CD4-positive, alpha-beta T cell (primary cell): ENCODE results near the gene RAB40C. TPM values are rescaled to one million over a fixed set of nuclear protein-coding genes. Genes with fewer than 3 reads are reported as not detected.
A peak's percentile ranks its signal among the peaks of the same experiment; 100 is the strongest.

Experiments used
- ATAC-seq: fragments of 200-7000 bp; cut with Tn5 transposase; one replicate; pipeline ENCODE4 v1.10.0; 2022; ENCODE audit warnings: mild to moderate bottlenecking; ENCODE audit not compliant: poor library complexity
- CTCF ChIA-PET: fragments of 350-600 bp; sonication (Branson Sonifier 250); formaldehyde crosslinking; loops from one replicate; lab custom pipeline; 2021; ENCODE audit warnings: antibody characterized with exemption, inconsistent platforms; lab: Charles Lee
- POLR2A ChIA-PET: fragments of 350-600 bp; sonication (Branson Sonifier 250); formaldehyde crosslinking; loops from one replicate; lab custom pipeline; 2021; ENCODE audit warnings: antibody characterized with exemption, inconsistent platforms; lab: Charles Lee
- DNase-seq, 14 experiments: peaks; one replicate each; pipeline ENCODE4 v3.0.0-alpha.2; 2013 to 2020; ENCODE audit warnings: mixed read lengths in 2 of 14
- H3K27ac ChIP-seq, 2 donors: one replicate each; pipeline versions ENCODE4 v1.5.1 to v1.7.0; 2013; ENCODE audit warnings: low read length in 2 of 2, low read depth in 1 of 2, mild to moderate bottlenecking in 1 of 2
- H3K27me3 ChIP-seq, 2 experiments: 1 replicate in 1 of 2; 2 replicates in 1 of 2; pipeline versions ENCODE4 v1.6.1 to v1.7.0; 2013; ENCODE audit warnings: low read length in 2 of 2, control low read depth in 1 of 2, mild to moderate bottlenecking in 1 of 2, moderate library complexity in 1 of 2; ENCODE audit not compliant: insufficient read depth in 2 of 2, control insufficient read depth in 1 of 2
- H3K36me3 ChIP-seq: one replicate; pipeline ENCODE4 v1.6.1; 2013; ENCODE audit warnings: low read length, control low read depth; ENCODE audit not compliant: insufficient read depth
- H3K4me1 ChIP-seq: one replicate; pipeline ENCODE4 v1.6.1; 2013; ENCODE audit warnings: low read length, control low read depth; ENCODE audit not compliant: insufficient read depth
- H3K4me3 ChIP-seq: one replicate; pipeline ENCODE4 v1.5.1; 2013; ENCODE audit warnings: mild to moderate bottlenecking, low read length, moderate library complexity
- H3K9me3 ChIP-seq, 2 experiments: 1 replicate in 1 of 2; 2 replicates in 1 of 2; pipeline versions ENCODE4 v1.6.1 to v1.7.0; 2013; ENCODE audit warnings: low read length in 2 of 2, mild to moderate bottlenecking in 2 of 2, control low read depth in 1 of 2, moderate library complexity in 1 of 2; ENCODE audit not compliant: control insufficient read depth in 1 of 2, insufficient read depth in 1 of 2
- H3K27ac Mint-ChIP-seq: one replicate; pipeline ENCODE4 v1.8.0; 2020; ENCODE audit warnings: mixed read lengths
- H3K27me3 Mint-ChIP-seq: one replicate; pipeline ENCODE4 v1.8.0; 2021; ENCODE audit warnings: mixed read lengths
- H3K36me3 Mint-ChIP-seq: one replicate; pipeline ENCODE4 v1.8.0; 2021; ENCODE audit warnings: low read depth, mixed read lengths
- H3K4me1 Mint-ChIP-seq: one replicate; pipeline ENCODE4 v1.8.0; 2021; ENCODE audit warnings: low read depth, mixed read lengths
- H3K4me3 Mint-ChIP-seq: one replicate; pipeline ENCODE4 v1.8.0; 2020; ENCODE audit warnings: mild to moderate bottlenecking, mixed read lengths
- H3K9me3 Mint-ChIP-seq: one replicate; pipeline ENCODE4 v1.8.0; 2020; ENCODE audit warnings: mixed read lengths
- CTCF ChIP-seq: fragments of 200-600 bp; IDR thresholded peaks from one replicate; pipeline ENCODE4 v1.8.0; 2022; ENCODE audit warnings: antibody characterized with exemption, mild to moderate bottlenecking
- intact Hi-C, 2 experiments: fragments of 100-400 bp; cut with DNase I in 1 of 2; cut with micrococcal nuclease in 1 of 2; formaldehyde crosslinking; loops; one replicate each; pipeline versions ENCODE4 v1.15.1 to v1.9.0; 2023 to 2025; cut with DNase I, micrococcal nuclease
- total RNA-seq, 174 experiments: library from RNA in 2 of 174; stranded (reverse) in 2 of 174; gene quantifications; one replicate each; pipeline ENCODE4 v1.2.3 and lab custom pipeline; 2021 to 2026

The RAB40C gene
- total RNA-seq, 2 experiments from 2014 or later: 8.9 to 9.5 TPM

- Mint-ChIP-seq H3K4me1 (no peaks in the 10 kb centered on the region), H3K4me3 (no peak overlapping the region), H3K27me3 (no peaks in the 10 kb centered on the region), H3K36me3 (no peaks in the 10 kb centered on the region), H3K9me3 (no peaks in the 10 kb centered on the region), H3K27ac (no peak overlapping the region)
- POLR2A ChIA-PET: interaction anchor here (1.1 to 2.0 kb wide), 4 partner anchors 11 to 48 kb away, joined by 4 to 8 read pairs (median 6); partner anchors contain the start of genes METTL26, RHBDL1 and RHOT2
- no peak for DNase-seq
- ATAC-seq: no peak
- Histone ChIP-seq H3K27me3 (no peaks in the 10 kb centered on the region), H3K36me3 (no peaks in the 10 kb centered on the region), H3K9me3 (no peaks in the 10 kb centered on the region), H3K4me1 (peaks cover 38% of the 10 kb centered on the region), H3K4me3 (no peak overlapping the region), H3K27ac (no peak overlapping the region)
- intact Hi-C loops: no loop called here
- TF ChIP-seq CTCF: no peak
- CTCF ChIA-PET: interaction anchor here (1.2 to 1.3 kb wide), 2 partner anchors 11 to 29 kb away, joined by 3 to 6 read pairs; partner anchors contain the start of gene METTL26
Measured at GRCh38 chr16:647173-647902, 57.5 kb downstream of the RAB40C start.

- no peaks in the 10 kb centered on the region for H3K4me1 Mint-ChIP-seq
- no peaks in the 10 kb centered on the region for H3K36me3 Mint-ChIP-seq
- peak overlapping the region; percentile 81 for H3K4me3 Mint-ChIP-seq
- H3K27me3 Mint-ChIP-seq: no peaks in the 10 kb centered on the region
- DNase-seq (peak in 5 of 14 experiments; percentile 24 to 66 (median 32)), ATAC-seq (no peak)
- no peaks in the 10 kb centered on the region for H3K9me3 Mint-ChIP-seq
- TF ChIP-seq CTCF: peak; percentile 17
- H3K27me3 ChIP-seq: no peaks in the 10 kb centered on the region
- H3K36me3 ChIP-seq: no peaks in the 10 kb centered on the region
- POLR2A ChIA-PET: interaction anchor here (1.1 to 2.0 kb wide), 4 partner anchors 12 to 47 kb away, joined by 4 to 8 read pairs (median 6); partner anchors contain the start of genes METTL26, RHBDL1 and RHOT2
- H3K4me3 ChIP-seq: peak overlapping the region; percentile 64
- peak overlapping the region; percentile 66 for H3K27ac Mint-ChIP-seq
- intact Hi-C loops: no loop called here
- H3K4me1 ChIP-seq: peaks cover 30% of the 10 kb centered on the region
- CTCF ChIA-PET: interaction anchor here (1.0 to 1.3 kb wide), 3 partner anchors 12 to 69 kb away, joined by 3 to 6 read pairs (median 3); partner anchors contain the start of gene METTL26
- H3K9me3 ChIP-seq: no peaks in the 10 kb centered on the region
- peak overlapping the region; percentile 79 to 80 for H3K27ac ChIP-seq
Measured at GRCh38 chr16:648071-648780, 58.4 kb downstream of the RAB40C start.

- peak; percentile 97 for ATAC-seq
- Mint-ChIP-seq H3K27me3 (no peaks in the 10 kb centered on the region), H3K4me3 (peak within 1 kb of the TSS; percentile 82), H3K4me1 (no peaks in the 10 kb centered on the region), H3K36me3 (no peaks in the 10 kb centered on the region), H3K9me3 (no peaks in the 10 kb centered on the region), H3K27ac (peak within 1 kb of the TSS; percentile 66)
- ChIA-PET CTCF (interaction anchor here (1.0 to 1.3 kb wide), 4 partner anchors 13 to 70 kb away, joined by 3 to 6 read pairs (median 4); partner anchors contain the start of gene METTL26), POLR2A (interaction anchor here (1.0 to 2.0 kb wide), 7 partner anchors 10 to 47 kb away, joined by 4 to 15 read pairs (median 5); partner anchors contain the start of genes METTL26, RHBDL1, STUB1 and WDR24)
- peak; percentile 83 to 96 (median 90) for DNase-seq
- peak within 1 kb of the TSS; percentile 64 for H3K4me3 ChIP-seq
- no peaks in the 10 kb centered on the region for H3K9me3 ChIP-seq
- no peaks in the 10 kb centered on the region for H3K27me3 ChIP-seq
- intact Hi-C loops: no loop called here
- peak within 1 kb of the TSS; percentile 79 to 80 for H3K27ac ChIP-seq
- no peaks in the 10 kb centered on the region for H3K36me3 ChIP-seq
- no peak for TF ChIP-seq CTCF
- peaks cover 29% of the 10 kb centered on the region for H3K4me1 ChIP-seq
Measured at GRCh38 chr16:648781-649589, 59.1 kb downstream of the RAB40C start, which contains the start of gene WDR90. Gene WDR90 (plus strand): TSS chr16:649365. CDS start chr16:649417, 52 bp downstream.
